Tibial nerve (tissue), 3 donors: Measurements from ENCODE around the gene NT5C.

Experiments used
- POLR2A ChIP-seq, 2 donors: fragments of 450-650 bp; IDR thresholded peaks; one replicate each; pipeline ENCODE4 v1.6.1; 2017; ENCODE audit warnings: antibody characterized with exemption in 2 of 2, mild to moderate bottlenecking in 2 of 2, moderate library complexity in 2 of 2
- TF ChIP-seq, protein P1 (sequence below), 5 experiments: fragments of 200-600 bp in 3 of 5; fragments of 450-650 bp in 2 of 5; sonication (generic) in 3 of 5; IDR thresholded peaks; one replicate each; pipeline ENCODE4 v1.5.1; 2016 to 2019; ENCODE audit warnings: antibody characterized with exemption in 5 of 5, mild to moderate bottlenecking in 3 of 5, moderate library complexity in 2 of 5

DNA sequence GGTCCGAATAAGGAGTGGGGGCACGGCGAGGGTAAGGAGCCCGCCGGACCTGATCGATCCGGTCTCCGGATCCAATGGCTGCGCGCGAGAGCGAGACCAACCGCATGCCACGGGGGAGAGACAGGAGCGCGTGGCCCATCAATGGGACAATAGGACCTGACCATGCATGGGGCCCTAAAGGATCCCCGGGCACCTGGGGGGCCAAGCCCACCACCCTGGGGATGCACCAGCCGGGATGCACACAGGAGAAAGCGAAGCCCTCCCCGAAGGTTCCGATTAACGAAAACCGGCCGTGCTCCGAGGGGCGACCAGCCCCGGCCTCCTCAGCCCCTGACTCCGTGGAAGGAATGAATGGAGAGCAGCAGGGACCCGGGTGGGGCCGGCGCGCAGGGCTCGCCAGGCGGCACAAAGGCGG is 22.2 kb upstream of the NT5C start:
- TF ChIP-seq POLR2A (IDR thresholded peaks at IDR 0.05), result no peak
- TF ChIP-seq, protein P1, sequence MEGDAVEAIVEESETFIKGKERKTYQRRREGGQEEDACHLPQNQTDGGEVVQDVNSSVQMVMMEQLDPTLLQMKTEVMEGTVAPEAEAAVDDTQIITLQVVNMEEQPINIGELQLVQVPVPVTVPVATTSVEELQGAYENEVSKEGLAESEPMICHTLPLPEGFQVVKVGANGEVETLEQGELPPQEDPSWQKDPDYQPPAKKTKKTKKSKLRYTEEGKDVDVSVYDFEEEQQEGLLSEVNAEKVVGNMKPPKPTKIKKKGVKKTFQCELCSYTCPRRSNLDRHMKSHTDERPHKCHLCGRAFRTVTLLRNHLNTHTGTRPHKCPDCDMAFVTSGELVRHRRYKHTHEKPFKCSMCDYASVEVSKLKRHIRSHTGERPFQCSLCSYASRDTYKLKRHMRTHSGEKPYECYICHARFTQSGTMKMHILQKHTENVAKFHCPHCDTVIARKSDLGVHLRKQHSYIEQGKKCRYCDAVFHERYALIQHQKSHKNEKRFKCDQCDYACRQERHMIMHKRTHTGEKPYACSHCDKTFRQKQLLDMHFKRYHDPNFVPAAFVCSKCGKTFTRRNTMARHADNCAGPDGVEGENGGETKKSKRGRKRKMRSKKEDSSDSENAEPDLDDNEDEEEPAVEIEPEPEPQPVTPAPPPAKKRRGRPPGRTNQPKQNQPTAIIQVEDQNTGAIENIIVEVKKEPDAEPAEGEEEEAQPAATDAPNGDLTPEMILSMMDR (IDR thresholded peaks at IDR 0.05), result no peak
